KMS-11 (cell line): ENCODE results near the gene NOC3L.

Experiments used
- H2AFZ ChIP-seq: fragments of 200-600 bp; sonication (generic); 2 replicates; pipeline ENCODE4 v1.6.1; 2016; ENCODE audit warnings: antibody characterized with exemption, mixed run types, low read depth
- H3K27ac ChIP-seq: fragments of 200-600 bp; sonication (generic); 2 replicates; pipeline ENCODE4 v1.6.1; 2016; ENCODE audit warnings: mild to moderate bottlenecking, mixed run types
- H3K27me3 ChIP-seq: fragments of 200-600 bp; sonication (generic); 2 replicates; pipeline ENCODE4 v1.6.1; 2017; ENCODE audit warnings: mild to moderate bottlenecking, low read depth, mixed run types, moderate library complexity; ENCODE audit not compliant: insufficient read depth
- H3K36me3 ChIP-seq: fragments of 200-600 bp; sonication (generic); 2 replicates; pipeline ENCODE4 v1.6.1; 2017; ENCODE audit warnings: mild to moderate bottlenecking, mixed run types; ENCODE audit not compliant: insufficient read depth
- H3K4me1 ChIP-seq: fragments of 200-600 bp; sonication (generic); 2 replicates; pipeline ENCODE4 v1.6.1; 2016; ENCODE audit warnings: mild to moderate bottlenecking, low read depth, mixed run types; ENCODE audit not compliant: poor library complexity, severe bottlenecking
- H3K4me2 ChIP-seq: fragments of 200-600 bp; sonication (generic); 2 replicates; pipeline ENCODE4 v1.7.0; 2016; ENCODE audit warnings: mild to moderate bottlenecking, mixed run types
- H3K4me3 ChIP-seq: fragments of 200-600 bp; sonication (generic); IDR thresholded peaks from 2 replicates; pipeline ENCODE4 v1.6.1; 2017; ENCODE audit warnings: low read depth, low read length, mixed read lengths; ENCODE audit not compliant: insufficient read depth
- H3K79me2 ChIP-seq: fragments of 200-600 bp; sonication (generic); 2 replicates; pipeline ENCODE4 v1.6.1; 2016; ENCODE audit warnings: low read depth, mixed run types; ENCODE audit not compliant: insufficient read depth
- H3K9ac ChIP-seq: fragments of 200-600 bp; sonication (generic); 2 replicates; pipeline ENCODE4 v1.6.1; 2016; ENCODE audit warnings: mild to moderate bottlenecking, mixed run types
- H4K20me1 ChIP-seq: fragments of 200-600 bp; sonication (generic); 2 replicates; pipeline ENCODE4 v1.6.1; 2016; ENCODE audit warnings: mild to moderate bottlenecking, mixed run types; ENCODE audit not compliant: insufficient read depth
- CTCF ChIP-seq: fragments of 200-600 bp; sonication (generic); conservative IDR thresholded peaks from 2 replicates; pipeline ENCODE4 v1.6.1; 2017; ENCODE audit warnings: low read depth, mild to moderate bottlenecking, antibody characterized with exemption, low read length, moderate library complexity, mixed read lengths

NOC3L gene

GRCh38 chr10:94364482-94364881, 1.7 kb upstream of the NOC3L start:
- TF ChIP-seq CTCF: no peak
- Histone ChIP-seq H3K4me2 (no peak overlapping the region), H3K4me3 (no peak overlapping the region), H3K9ac (no peak overlapping the region), H3K27me3 (no peaks in the 10 kb centered on the region), H3K27ac (no peak overlapping the region), H2AFZ (no peak overlapping the region), H3K36me3 (no peaks in the 10 kb centered on the region), H4K20me1 (no peaks in the 10 kb centered on the region), H3K4me1 (peaks cover 17% of the 10 kb centered on the region), H3K79me2 (peaks cover 25% of the 10 kb centered on the region)

GRCh38 chr10:94363251-94363565, 469 bp upstream of the NOC3L start:
- no peaks in the 10 kb centered on the region for H3K27me3 ChIP-seq
- H3K4me3 ChIP-seq: no peak overlapping the region
- peaks cover 31% of the 10 kb centered on the region for H3K79me2 ChIP-seq
- no peak; the same call in 1 of the 2 replicates for TF ChIP-seq CTCF
- 0 out of 2 replicates have a peak, but pooled peaks cover 3% of the 10 kb centered on the region for H4K20me1 ChIP-seq
- H3K36me3 ChIP-seq: 0 out of 2 replicates have a peak, but pooled peaks cover under 1% of the 10 kb centered on the region
- H3K9ac ChIP-seq: peak overlapping the region; percentile 74
- H3K4me2 ChIP-seq: peak overlapping the region; percentile 77; the same call in 1 of the 2 replicates
- H3K4me1 ChIP-seq: peaks cover 17% of the 10 kb centered on the region
- H3K27ac ChIP-seq: peak overlapping the region; percentile 57; the same call in 1 of the 2 replicates
- peak overlapping the region; percentile 98 for H2AFZ ChIP-seq

- Histone ChIP-seq H4K20me1 (0 out of 2 replicates have a peak, but pooled peaks cover 3% of the 10 kb centered on the region), H3K4me2 (peak overlapping the region; percentile 77), H3K4me3 (no peak overlapping the region), H2AFZ (no peak overlapping the region), H3K9ac (peak overlapping the region; percentile 74; the same call in 1 of the 2 replicates), H3K36me3 (0 out of 2 replicates have a peak, but pooled peaks cover 8% of the 10 kb centered on the region), H3K4me1 (peaks cover 17% of the 10 kb centered on the region), H3K27me3 (no peaks in the 10 kb centered on the region), H3K27ac (no peak overlapping the region), H3K79me2 (peaks cover 32% of the 10 kb centered on the region)
- TF ChIP-seq CTCF: no peak
Observed at GRCh38 chr10:94361171-94361794, 1.5 kb downstream of the NOC3L start.

GRCh38 chr10:94358480-94358879, 4.3 kb downstream of the NOC3L start:
- H3K27me3 ChIP-seq: no peaks in the 10 kb centered on the region
- no peak for TF ChIP-seq CTCF
- H3K9ac ChIP-seq: no peak overlapping the region
- 0 out of 2 replicates have a peak, but pooled peaks cover 3% of the 10 kb centered on the region for H4K20me1 ChIP-seq
- H3K27ac ChIP-seq: no peak overlapping the region
- no peak overlapping the region for H3K4me2 ChIP-seq
- H3K4me1 ChIP-seq: peaks cover 17% of the 10 kb centered on the region
- H3K4me3 ChIP-seq: no peak overlapping the region
- peaks cover 32% of the 10 kb centered on the region for H3K79me2 ChIP-seq
- 0 out of 2 replicates have a peak, but pooled peaks cover 10% of the 10 kb centered on the region for H3K36me3 ChIP-seq
- H2AFZ ChIP-seq: no peak overlapping the region
